HG03457 (cell line): Measurements from ENCODE around the gene PPP1R2B.
"Not testable (repeated sequence)": the region's sequence is repeated elsewhere in the genome, so short reads cannot be mapped to it uniquely, and the experiment has no call there.

Source experiments
- ATAC-seq: cut with Tn5 transposase; IDR thresholded peaks from one replicate; pipeline ENCODE4 v1.9.1; 2021; ENCODE audit warnings: moderate number of reproducible peaks; ENCODE audit not compliant: unreplicated experiment

The PPP1R2B gene

DNA sequence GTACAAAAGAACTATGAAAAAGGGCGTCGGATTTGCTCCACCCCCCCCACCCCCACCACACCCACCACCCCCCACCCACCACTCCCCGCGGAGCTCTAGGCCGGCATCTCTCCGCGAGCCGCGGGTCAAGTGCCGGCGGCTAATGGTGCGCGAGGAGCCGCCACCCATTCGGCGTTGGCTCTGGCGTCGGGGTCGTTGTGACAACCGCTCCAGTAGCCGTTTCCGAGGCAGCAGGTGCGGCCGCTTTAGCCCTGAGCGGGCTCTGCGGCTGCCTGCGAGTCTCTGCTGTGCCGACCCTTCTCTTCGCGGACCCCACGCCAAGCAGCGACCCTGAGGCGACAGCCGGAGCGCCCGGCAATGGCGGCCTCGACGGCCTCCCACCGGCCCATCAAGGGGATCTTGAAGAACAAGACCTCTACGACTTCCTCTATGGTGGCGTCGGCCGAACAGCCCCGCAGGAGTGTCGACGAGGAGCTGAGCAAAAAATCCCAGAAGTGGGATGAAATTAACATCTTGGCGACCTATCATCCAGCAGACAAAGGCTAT lies at the start of gene PPP1R2B:
TSS of gene PPP1R2B (plus strand) at position 90 of the 546 bp plus-strand sequence. CDS start at position 358, 268 bp downstream.
- ATAC-seq: no peak

- no peak for ATAC-seq
Observed at GRCh38 chr5:156800929-156801328, 49.2 kb upstream of the PPP1R2B start.

GRCh38 chr5:156802501-156802900 lies 47.6 kb upstream of the PPP1R2B start:
- no peak for ATAC-seq

DNA sequence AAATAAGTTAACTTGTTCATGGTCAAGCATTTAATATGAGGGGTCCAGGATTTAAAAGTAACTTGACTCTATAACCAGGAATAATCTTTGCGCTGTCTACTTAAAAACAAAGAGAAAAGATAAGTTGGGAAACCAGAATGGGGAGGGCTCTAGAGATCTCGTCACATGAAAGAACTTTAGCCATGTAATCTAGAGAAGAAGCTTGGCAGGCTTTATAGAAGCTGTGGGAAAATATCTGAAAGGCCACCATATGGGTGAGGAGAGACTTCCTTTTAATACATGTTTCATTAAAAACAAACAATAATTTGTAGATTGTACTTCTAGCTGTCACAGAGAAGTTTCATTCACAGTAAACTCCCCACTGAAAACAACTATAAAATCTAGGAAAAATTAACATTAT lies 46.7 kb upstream of the PPP1R2B start:
- ATAC-seq: no peak

- no peak for ATAC-seq
Observed at GRCh38 chr5:156812959-156813358, 37.1 kb upstream of the PPP1R2B start.

DNA sequence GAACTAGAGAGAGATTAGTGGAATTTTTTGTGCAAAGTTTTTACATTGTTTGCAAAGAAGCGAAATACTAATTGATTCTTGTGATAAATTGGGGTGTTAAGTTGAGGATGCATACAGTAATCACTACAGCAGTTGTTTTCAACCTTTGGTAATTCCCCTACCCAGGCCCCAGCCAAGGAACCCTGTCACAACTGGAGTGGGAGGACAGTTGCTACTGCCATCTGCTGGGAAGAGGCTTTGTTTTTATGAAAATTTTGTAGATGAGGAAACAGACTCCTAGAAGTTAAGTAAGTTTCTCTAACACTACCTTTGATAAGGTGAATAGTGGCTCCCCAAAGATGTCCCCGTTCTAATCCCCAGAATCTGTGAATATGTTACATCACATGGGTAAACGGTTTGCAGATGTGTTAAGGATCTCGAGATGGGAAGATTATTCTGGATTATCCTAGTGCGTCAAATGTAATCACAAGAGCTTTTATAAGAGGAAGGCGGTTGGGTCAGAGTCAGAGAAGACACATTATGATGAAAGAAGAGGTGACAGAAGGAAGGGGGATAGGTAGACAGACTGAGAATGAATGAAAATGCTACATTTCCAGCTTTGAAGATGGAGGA lies 34.0 kb upstream of the PPP1R2B start:
- ATAC-seq: no peak

DNA sequence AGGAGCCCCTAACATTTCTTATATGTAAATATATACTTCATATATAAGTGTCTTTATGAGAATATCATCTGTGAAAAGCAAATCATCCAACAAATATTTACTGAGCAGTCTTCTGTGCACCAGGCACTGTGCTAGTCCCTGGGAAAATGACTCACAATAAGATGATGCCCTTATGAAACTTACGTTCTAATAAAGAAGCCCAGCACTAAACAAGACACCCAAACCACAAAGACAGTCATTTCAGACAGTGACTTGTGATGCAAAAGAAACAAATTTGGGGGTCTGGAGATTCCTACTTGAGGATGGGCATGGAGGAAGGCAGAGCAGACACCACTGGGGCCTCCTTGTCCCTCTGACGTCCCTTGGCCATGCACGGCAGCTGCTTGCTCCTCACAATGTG lies 30.6 kb upstream of the PPP1R2B start:
- ATAC-seq: no peak

DNA sequence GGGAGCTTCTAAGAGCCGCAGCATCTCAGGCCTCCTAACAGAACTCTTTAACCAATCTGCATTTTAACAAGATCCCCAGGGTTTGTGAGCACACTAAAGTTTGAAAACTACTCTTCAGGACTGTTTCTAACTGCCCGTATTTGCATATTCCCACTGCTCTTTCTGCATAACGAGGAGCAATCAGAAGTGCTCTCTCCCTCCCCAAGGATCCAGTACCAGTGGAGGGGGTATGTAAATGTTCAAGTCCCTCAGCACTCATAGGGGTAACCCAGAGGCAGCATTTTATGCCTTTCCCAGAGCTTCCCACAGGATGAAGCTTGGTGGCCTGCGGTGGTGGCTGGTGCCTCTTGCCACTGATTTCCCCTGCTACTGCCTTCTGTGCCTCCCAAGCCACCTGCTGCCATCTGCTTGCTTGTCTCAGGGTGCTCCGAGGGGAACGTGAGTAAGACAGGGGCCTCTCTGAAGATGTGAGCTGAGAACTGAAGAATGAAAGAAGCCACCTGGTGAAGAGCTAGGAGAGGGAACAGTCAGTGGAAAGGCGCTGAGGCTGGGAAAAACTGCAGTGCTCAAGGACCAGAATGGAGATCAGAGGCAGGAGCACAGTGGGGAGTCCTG lies 30.0 kb upstream of the PPP1R2B start:
- ATAC-seq: no peak

DNA sequence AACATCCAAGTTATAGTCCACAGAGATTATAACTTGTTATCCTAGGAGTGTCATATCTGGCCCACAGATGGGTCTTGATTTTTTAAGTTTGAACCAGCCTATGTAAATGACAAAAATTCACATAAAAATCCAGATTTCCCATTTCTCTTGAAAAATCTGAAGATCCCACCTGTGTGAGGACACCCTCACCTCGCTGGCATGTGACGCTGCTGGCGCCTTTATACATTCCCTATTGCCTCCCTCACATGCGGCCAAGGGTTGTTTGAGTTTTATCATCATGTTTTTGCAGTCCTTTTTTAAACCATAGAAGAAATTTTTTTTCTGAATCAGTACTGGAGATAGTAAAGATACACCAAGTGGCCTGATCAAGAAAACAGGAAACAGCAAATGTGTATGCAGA lies 25.9 kb upstream of the PPP1R2B start:
- ATAC-seq: no peak

GRCh38 chr5:156824800-156825199 lies 25.3 kb upstream of the PPP1R2B start:
- ATAC-seq: no peak

- peak; percentile 26 for ATAC-seq
Observed at GRCh38 chr5:156825688-156826087, 24.4 kb upstream of the PPP1R2B start.

DNA sequence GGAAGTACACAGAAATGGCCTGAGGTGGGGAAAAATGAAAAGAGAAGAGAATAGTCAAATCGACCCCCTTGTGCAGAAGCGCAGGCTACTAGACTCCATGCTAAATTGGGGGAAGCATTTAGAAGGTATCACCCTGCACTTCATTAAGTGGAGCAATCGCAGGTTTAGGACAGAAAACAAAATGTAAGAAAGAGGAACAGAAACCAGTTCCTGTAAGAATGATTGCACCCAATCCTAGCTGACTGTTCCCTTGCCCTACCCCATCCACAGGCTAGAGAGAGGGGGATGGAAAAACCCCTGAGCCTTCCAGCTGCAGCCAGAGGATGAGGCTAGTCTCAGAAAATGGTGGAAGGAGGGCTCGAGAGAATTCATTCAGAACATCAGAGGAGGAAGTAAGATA lies 23.9 kb upstream of the PPP1R2B start:
- peak; percentile 79 for ATAC-seq

DNA sequence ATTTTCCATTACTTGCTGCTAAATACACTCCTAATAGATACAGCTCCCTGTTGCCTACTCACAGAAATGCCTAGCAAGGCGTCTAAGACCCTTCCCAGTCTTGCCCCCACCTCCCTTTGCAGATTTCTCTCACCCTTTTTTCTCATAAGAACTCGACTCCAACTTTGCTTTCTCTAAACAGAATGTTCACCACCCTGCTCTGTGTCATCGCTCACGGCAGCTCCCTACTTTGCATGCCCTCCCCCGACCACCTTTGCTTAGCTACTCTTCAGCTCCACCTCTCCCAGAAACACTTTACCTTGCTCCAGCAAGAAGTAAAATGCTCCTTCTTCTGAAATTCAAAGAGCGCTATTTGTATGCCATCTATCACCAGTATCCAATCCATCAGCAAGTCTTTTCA lies 15.2 kb upstream of the PPP1R2B start:
- ATAC-seq: no peak

GRCh38 chr5:156835905-156836304 lies 14.2 kb upstream of the PPP1R2B start:
- no peak for ATAC-seq

GRCh38 chr5:156836846-156837245 lies 13.2 kb upstream of the PPP1R2B start:
- ATAC-seq: no peak

DNA sequence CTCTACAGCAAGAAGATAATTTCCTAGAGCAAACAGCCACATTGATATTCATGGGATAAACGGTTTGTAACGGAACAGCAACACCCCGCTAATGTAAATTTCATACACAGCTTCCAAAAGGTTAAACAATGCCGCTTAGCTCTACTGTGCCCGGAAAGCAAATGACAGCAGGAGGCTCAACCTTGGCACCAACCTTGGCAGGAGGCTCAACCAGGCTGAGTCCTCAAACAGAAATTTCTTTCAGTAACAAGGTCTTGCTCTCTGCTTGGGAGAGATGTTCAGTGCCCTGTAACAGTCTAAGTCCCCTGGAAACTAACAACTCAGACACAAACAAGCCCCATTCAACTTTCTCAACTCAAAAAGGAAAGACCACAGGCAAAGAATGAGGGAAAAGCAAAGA lies 11.1 kb upstream of the PPP1R2B start:
- ATAC-seq: no peak

DNA sequence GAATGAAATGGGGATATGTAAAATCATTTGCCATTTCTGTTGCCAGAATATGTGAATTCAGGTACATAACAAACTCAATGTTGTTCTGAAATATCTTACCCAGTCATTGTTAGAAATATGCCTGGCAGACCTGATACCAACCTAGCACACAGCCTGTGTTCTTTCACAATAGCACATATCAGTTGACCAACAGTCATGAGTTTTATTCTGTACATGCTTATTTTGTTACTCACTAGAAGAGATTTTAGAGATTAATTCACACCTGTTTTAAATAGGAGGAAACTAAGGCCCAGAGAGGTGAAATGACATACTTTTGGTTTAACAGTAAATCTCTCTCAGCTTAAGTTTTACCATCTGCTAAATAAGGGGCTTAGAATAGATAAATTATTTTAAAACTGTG lies 8.4 kb upstream of the PPP1R2B start:
- ATAC-seq: no peak

DNA sequence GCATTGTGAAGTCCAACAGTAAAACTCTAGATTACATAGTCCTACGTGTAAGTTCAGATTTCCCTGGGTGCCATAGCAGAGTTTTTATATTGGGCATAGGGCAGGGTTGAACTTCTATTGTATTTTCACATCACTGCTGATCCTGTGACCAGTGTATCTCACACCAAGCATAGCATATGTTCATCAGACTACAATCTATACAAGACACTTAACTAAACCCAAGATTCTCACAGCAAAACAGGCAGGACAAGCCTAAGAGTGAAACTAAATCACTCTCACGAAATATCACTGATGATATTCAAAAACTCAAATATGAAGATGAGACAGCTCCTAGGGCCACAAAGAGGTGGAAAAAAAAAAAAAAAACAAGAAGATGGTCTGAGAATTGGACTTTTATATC lies 3.2 kb upstream of the PPP1R2B start:
- no peak for ATAC-seq

DNA sequence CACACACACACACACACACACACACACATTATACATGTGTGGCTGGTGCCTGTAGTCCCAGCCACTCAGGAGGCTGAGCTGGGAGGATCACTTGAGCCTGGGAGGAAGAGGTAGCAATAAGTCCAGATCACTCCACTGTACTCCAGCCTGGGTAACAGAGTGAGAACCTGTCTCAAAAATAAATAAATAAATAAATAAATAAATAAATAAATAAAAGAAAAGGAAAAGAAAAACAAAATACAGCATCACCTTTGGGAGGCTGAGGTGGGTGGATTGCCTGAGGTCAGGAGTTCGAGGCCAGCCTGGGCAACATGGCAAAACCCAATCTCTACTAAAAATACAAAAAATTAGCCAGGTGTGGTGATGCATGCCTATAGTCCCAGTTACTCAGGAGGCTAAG lies 1.6 kb upstream of the PPP1R2B start:
- ATAC-seq: not testable (repeated sequence)

GRCh38 chr5:156851880-156852279 lies 1.8 kb downstream of the PPP1R2B start:
- no peak for ATAC-seq

DNA sequence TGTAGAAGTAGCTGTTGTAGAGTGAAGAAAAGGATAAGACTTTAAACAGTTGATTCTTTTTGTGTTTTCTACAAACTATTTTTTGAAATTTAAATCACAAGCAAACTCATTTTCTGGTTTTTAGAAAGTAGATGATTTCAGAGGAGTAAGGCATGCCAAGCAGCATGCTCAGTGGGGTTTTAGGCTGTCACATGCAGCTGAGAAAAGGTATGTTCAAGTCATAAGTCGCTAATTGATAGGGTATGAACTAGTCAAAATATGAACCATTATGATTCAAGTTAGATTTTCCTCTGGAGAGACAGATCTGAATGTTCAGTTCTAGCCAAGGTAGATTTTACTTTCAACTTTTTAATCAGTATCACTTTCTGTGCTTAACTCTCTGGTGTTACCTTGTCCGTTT lies 3.0 kb downstream of the PPP1R2B start:
- ATAC-seq: not testable (repeated sequence)

- ATAC-seq: no peak
Observed at GRCh38 chr5:156865427-156865826, 15.3 kb downstream of the PPP1R2B start.

DNA sequence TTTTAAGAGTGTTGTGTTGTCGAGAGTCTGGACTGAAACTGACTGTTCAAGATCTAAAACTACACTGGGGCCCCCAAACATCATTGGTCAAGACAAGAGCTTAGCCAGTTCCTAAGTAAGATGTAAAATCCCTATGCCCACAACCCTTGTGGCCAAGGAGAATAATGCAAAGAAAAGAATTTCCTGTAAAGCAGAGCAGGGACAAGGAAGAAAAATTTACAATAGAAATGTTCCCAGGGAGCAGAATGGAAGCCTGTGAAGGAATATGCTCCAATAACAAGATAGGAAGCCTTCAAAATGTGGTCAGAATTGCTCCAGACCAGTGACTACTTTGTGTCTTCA lies 20.4 kb downstream of the PPP1R2B start:
- no peak for ATAC-seq
